Stimulated activated CD4-positive, alpha-beta T cell treated with anti-CD3 and anti-CD28 coated beads, Interleukin-4, amount 100 ng/mL, for 48 hours (primary cell): ENCODE data around the gene NPIPB9.
"Not testable (repeated sequence)": the region's sequence is repeated elsewhere in the genome, so short reads cannot be mapped to it uniquely, and the experiment has no call there.

Experiments used
- DNase-seq, 2 donors: peaks; one replicate each; pipeline ENCODE4 v3.0.0-alpha.2; 2020; ENCODE audit warnings: low read depth in 2 of 2

The NPIPB9 gene

GRCh38 chr16:28751487-28751886 lies at the start of gene NPIPB9:
Gene NPIPB9, plus strand, starts transcription at chr16:28751787.
- DNase-seq = not testable (repeated sequence)

- DNase-seq = not testable (repeated sequence)
These were observed 47.3 kb upstream of the NPIPB9 start for GRCh38 chr16:28704246-28704645.

- DNase-seq = not testable (repeated sequence)
These were observed 40.1 kb upstream of the NPIPB9 start, which contains the start of gene EIF3C for GRCh38 chr16:28711220-28712083. Gene EIF3C, plus strand, starts transcription at chr16:28711464. Its CDS starts 223 bp downstream, at chr16:28711687.

- not testable (repeated sequence) for DNase-seq
These were observed 28.5 kb upstream of the NPIPB9 start for GRCh38 chr16:28722852-28723650.

- DNase-seq = not testable (repeated sequence)
These were observed 20.3 kb upstream of the NPIPB9 start for GRCh38 chr16:28731253-28731652.

GRCh38 chr16:28732455-28733124 lies 19.0 kb upstream of the NPIPB9 start:
- DNase-seq = not testable (repeated sequence)

- DNase-seq = not testable (repeated sequence)
These were observed 11.8 kb upstream of the NPIPB9 start for GRCh38 chr16:28739787-28740186.

- DNase-seq = not testable (repeated sequence)
These were observed 11.0 kb upstream of the NPIPB9 start for GRCh38 chr16:28740631-28741030.

- DNase-seq = not testable (repeated sequence)
These were observed 10.3 kb upstream of the NPIPB9 start for GRCh38 chr16:28741295-28741694.

- DNase-seq = not testable (repeated sequence)
These were observed 4.8 kb upstream of the NPIPB9 start for GRCh38 chr16:28746618-28747350.

GRCh38 chr16:28749997-28750465 lies 1.6 kb upstream of the NPIPB9 start:
- DNase-seq = peak; percentile 21 to 27

- DNase-seq = not testable (repeated sequence)
These were observed 1.0 kb upstream of the NPIPB9 start for GRCh38 chr16:28750469-28751067.

- DNase-seq = not testable (repeated sequence)
These were observed 30.1 kb downstream of the NPIPB9 start for GRCh38 chr16:28781697-28782096.

GRCh38 chr16:28782357-28782756 lies 30.8 kb downstream of the NPIPB9 start:
- DNase-seq = not testable (repeated sequence)

- peak; percentile 24 to 67 for DNase-seq
These were observed 50.8 kb downstream of the NPIPB9 start for GRCh38 chr16:28802235-28803019.

- DNase-seq = not testable (repeated sequence)
These were observed 56.0 kb downstream of the NPIPB9 start for GRCh38 chr16:28807445-28808120.

- no peak for DNase-seq
These were observed 68.4 kb downstream of the NPIPB9 start for GRCh38 chr16:28820016-28820415.

GRCh38 chr16:28820546-28820945 lies 69.0 kb downstream of the NPIPB9 start:
- DNase-seq = not testable (repeated sequence)

- no peak for DNase-seq
These were observed 70.4 kb downstream of the NPIPB9 start for GRCh38 chr16:28821874-28822519.
